ENCODE measurements around the gene TCF4.

- TF ChIP-seq NCOA2 (CRISPR knock-in tag; IDR thresholded peaks at IDR 0.05) (no peak), SUZ12 (IDR thresholded peaks at IDR 0.05; ENCODE audit: low read depth, low read length) (no peak), MEF2D (CRISPR knock-in tag; IDR thresholded peaks at IDR 0.05) (no peak), ZNF790 (CRISPR knock-in tag; IDR thresholded peaks at IDR 0.05; ENCODE audit: borderline replicate concordance) (no peak), ATF4 (CRISPR knock-in tag; IDR thresholded peaks at IDR 0.05) (no peak), MAZ (IDR thresholded peaks at IDR 0.05; ENCODE audit: borderline replicate concordance, low read depth, low read length) (no peak), MAZ (CRISPR knock-in tag; IDR thresholded peaks at IDR 0.05; ENCODE audit: low read depth) (no peak), ZKSCAN1 (IDR thresholded peaks at IDR 0.05; ENCODE audit: low read length) (no peak), TMF1 (CRISPR knock-in tag; IDR thresholded peaks at IDR 0.05; ENCODE audit: low read depth) (no peak), EP300 (IDR thresholded peaks at IDR 0.05; ENCODE audit: low read depth in 2 of 2, low read length in 2 of 2) (no peak), EP300 (CRISPR knock-in tag; IDR thresholded peaks at IDR 0.05; ENCODE audit: borderline replicate concordance) (no peak), ZNF644 (CRISPR knock-in tag; IDR thresholded peaks at IDR 0.05; ENCODE audit: low read depth) (no peak)
- TF ChIP-seq, protein P1, sequence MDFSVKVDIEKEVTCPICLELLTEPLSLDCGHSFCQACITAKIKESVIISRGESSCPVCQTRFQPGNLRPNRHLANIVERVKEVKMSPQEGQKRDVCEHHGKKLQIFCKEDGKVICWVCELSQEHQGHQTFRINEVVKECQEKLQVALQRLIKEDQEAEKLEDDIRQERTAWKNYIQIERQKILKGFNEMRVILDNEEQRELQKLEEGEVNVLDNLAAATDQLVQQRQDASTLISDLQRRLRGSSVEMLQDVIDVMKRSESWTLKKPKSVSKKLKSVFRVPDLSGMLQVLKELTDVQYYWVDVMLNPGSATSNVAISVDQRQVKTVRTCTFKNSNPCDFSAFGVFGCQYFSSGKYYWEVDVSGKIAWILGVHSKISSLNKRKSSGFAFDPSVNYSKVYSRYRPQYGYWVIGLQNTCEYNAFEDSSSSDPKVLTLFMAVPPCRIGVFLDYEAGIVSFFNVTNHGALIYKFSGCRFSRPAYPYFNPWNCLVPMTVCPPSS (IDR thresholded peaks at IDR 0.05) = no peak
- TF ChIP-seq, protein P2, sequence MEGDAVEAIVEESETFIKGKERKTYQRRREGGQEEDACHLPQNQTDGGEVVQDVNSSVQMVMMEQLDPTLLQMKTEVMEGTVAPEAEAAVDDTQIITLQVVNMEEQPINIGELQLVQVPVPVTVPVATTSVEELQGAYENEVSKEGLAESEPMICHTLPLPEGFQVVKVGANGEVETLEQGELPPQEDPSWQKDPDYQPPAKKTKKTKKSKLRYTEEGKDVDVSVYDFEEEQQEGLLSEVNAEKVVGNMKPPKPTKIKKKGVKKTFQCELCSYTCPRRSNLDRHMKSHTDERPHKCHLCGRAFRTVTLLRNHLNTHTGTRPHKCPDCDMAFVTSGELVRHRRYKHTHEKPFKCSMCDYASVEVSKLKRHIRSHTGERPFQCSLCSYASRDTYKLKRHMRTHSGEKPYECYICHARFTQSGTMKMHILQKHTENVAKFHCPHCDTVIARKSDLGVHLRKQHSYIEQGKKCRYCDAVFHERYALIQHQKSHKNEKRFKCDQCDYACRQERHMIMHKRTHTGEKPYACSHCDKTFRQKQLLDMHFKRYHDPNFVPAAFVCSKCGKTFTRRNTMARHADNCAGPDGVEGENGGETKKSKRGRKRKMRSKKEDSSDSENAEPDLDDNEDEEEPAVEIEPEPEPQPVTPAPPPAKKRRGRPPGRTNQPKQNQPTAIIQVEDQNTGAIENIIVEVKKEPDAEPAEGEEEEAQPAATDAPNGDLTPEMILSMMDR (CRISPR knock-in tag; IDR thresholded peaks at IDR 0.05) = no peak
These were observed 103.2 kb downstream of the TCF4 start for GRCh38 chr18:55484773-55485172.

Data from HepG2 (cell line).